K562 treated with DMSO at 1 percent for 4 hours (cell line): Measurements from ENCODE around the gene KRTAP5-9. TPM values are rescaled to one million over a fixed set of nuclear protein-coding genes. Genes with fewer than 3 reads are reported as not detected.

Experiments
- total RNA-seq: library from RNA; unstranded; fragments of 300-600 nt; gene quantifications from 2 replicates; pipeline ENCODE4 v1.2.3, GENCODE V29; 2022; ENCODE audit not compliant: insufficient read depth

The KRTAP5-9 gene, protein sequence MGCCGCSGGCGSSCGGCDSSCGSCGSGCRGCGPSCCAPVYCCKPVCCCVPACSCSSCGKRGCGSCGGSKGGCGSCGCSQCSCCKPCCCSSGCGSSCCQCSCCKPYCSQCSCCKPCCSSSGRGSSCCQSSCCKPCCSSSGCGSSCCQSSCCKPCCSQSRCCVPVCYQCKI
- total RNA-seq = not detected in 2 replicates

GRCh38 chr11:71548120-71548519 lies at the start of gene KRTAP5-9:
Gene KRTAP5-9, plus strand, starts transcription at chr11:71548420. Its CDS starts 238 bp downstream, at chr11:71548658.

DNA sequence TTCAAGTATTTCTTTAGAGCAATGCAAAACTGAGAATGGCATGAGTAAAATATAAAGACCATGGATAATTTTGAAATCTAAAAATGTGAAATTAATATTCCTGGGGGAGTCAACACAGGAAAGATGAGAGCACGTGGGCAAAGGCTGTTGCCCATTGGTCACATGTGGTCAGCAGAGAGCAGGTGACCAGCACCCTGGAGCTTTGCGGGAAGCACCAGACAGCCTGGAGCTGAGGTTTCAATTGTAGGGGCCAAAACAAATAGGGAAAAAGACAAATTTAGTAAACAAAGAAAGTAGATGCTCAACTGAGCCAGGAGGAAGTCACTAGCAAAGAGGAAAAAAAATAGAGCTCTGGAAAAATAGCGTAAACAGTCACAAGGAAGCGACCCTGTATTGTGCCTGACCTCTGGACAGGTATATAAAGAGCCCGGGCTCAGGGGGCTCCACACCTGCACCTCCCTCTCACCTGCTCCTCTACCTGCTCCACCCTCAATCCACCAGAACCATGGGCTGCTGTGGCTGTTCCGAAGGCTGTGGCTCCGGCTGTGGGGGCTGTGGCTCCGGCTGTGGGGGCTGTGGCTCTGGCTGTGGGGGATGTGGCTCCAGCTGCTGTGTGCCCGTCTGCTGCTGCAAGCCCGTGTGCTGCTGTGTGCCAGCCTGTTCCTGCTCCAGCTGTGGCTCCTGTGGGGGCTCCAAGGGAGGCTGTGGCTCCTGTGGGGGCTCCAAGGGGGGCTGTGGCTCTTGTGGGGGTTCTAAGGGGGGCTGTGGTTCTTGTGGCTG lies 21.2 kb upstream of the KRTAP5-9 start, which contains the start of gene KRTAP5-7:
KRTAP5-7 (plus strand) TSS at position 472 of the 780 bp plus-strand sequence; CDS start at position 506, 34 bp downstream.

DNA sequence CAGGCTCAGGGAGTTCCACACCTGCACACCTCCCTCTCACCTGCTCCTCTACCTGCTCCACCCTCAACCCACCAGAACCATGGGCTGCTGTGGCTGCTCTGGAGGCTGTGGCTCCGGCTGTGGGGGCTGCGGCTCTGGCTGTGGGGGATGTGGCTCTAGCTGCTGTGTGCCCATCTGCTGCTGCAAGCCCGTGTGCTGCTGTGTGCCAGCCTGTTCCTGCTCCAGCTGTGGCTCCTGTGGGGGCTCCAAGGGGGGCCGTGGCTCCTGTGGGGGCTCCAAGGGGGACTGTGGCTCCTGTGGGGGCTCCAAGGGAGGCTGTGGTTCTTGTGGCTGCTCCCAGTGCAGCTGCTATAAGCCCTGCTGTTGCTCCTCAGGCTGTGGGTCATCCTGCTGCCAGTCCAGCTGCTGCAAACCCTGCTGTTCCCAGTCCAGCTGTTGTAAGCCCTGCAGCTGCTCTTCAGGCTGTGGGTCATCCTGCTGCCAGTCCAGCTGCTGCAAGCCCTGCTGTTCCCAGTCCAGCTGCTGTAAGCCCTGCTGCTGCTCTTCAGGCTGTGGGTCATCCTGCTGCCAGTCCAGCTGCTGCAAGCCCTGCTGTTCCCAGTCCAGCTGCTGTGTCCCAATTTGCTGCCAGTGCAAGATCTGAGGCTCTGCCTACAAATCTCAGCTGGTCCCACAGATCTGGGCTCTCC lies 10.1 kb upstream of the KRTAP5-9 start, which contains the start of gene KRTAP5-8:
KRTAP5-8 (plus strand) TSS at position 49 of the 689 bp plus-strand sequence; CDS start at position 80, 31 bp downstream.

GRCh38 chr11:71565263-71565662 lies 17.0 kb downstream of the KRTAP5-9 start, which contains the start of gene KRTAP5-10:
Gene KRTAP5-10, plus strand, starts transcription at chr11:71565563. Its CDS starts 25 bp downstream, at chr11:71565588.

DNA sequence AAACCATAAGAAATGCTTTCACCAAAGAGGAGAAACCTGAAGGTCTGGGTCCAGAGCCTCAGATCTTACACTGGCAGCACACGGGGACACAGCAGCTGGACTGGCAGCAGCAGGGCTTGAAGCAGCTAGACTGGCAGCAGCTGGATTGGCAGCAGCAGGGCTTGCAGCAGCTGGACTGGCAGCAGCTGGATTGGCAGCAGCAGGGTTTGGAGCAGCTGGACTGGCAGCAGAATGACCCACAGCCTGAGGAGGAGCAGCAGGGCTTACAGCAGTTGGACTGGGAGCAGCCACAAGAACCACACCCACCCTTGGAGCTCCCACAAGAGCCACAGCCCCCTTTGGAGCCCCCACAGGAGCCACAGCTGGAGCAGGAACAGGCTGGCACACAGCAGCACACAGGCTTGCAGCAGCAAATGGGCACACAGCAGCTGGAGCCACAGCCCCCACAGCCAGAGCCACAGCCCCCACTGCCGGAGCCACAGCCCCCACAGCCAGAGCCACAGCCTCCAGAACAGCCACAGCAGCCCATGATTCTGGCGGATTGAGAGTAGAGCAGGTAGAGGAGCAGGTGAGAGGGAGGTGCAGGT lies 34.2 kb downstream of the KRTAP5-9 start, which contains the start of gene KRTAP5-11:
KRTAP5-11 (minus strand) TSS at position 567 of the 587 bp plus-strand sequence; CDS start at position 529, 38 bp downstream.

Other genes with a start within 250 kb of the KRTAP5-9 start
- 51.5 and 80.5 TPM in 2 replicates for gene DHCR7, start 100.0 kb upstream of the KRTAP5-9 start, total RNA-seq
- 49.6 and 51.2 TPM in 2 replicates for gene NADSYN1, start 95.2 kb upstream of the KRTAP5-9 start, total RNA-seq
- gene KRTAP5-7, start 21.2 kb upstream of the KRTAP5-9 start, total RNA-seq = not detected in 2 replicates
- gene KRTAP5-8, start 10.4 kb upstream of the KRTAP5-9 start, total RNA-seq = not detected in 2 replicates
- gene KRTAP5-10, start 17.1 kb downstream of the KRTAP5-9 start, total RNA-seq = not detected in 2 replicates
- not detected in 2 replicates for gene KRTAP5-11, start 34.5 kb downstream of the KRTAP5-9 start, total RNA-seq